ENCODE data around the gene ACBD5. TPM values are rescaled to one million over a fixed set of nuclear protein-coding genes. Genes with fewer than 3 reads are reported as not detected.
"Not testable (repeated sequence)": the region's sequence is repeated elsewhere in the genome, so short reads cannot be mapped to it uniquely, and the experiment has no call there.

The ACBD5 gene
- total RNA-seq, 1 experiment from 2014 or later = 15.5 TPM

DNA sequence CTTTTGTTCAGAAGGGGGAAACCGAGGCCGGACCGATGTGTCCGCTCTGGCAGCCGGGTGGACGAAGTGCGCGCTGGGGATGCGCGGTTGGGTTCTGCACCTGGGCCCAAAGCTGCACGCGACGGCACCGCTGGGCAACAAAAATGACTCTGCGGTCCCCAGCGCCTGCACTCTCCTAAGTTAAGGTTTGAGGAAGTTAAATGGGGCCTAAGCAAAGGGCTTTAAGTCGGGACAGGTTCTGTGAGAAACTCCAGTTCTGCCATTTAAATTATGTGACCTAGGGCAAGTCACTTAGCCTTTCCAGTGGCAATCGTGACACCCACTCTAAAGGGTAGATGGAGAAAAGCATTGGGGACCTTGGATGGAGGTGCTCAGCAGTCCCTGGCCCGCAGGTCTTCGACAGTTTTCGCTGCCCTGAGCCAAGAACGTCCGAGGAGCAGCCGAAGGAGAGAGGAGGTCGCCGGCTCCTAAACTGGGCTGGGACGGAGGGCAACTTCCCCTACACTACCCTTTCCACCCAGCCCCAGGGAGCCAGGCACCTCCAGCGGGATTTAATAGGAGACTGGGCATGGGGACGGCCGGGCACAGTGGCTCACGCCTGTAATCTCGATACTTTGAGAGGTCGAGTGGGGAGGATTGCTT, 534 bp upstream of the ACBD5 start:
- DNase-seq (ENCODE audit: low spot score) = no peak

- DNase-seq (ENCODE audit: low spot score) = not testable (repeated sequence)
Measured at GRCh38 chr10:27237531-27237930, 3.1 kb downstream of the ACBD5 start.

GRCh38 chr10:27236589-27237128, 3.9 kb downstream of the ACBD5 start:
- not testable (repeated sequence) for DNase-seq (ENCODE audit: low spot score)

DNA sequence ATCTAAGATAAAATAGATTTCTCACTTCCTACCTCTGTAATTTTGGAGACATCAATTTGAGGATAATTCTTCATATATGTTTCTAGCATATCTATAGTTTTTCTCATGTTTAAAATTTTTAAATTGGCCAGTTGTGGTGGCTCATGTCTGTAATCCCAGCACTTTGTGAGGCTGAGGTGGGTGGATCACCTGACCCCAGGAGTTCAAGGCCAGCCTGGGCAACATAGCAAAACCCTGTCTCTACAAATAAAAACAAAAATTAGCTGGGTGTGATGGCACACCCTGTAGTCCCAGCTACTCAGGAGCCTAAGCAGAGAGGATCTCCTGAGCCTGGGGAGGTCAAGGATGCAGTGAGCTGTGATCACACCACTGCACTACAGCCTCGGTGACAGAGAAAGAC, 4.9 kb downstream of the ACBD5 start:
- no peak for DNase-seq (ENCODE audit: low spot score)

GRCh38 chr10:27230022-27230421, 10.6 kb downstream of the ACBD5 start:
- DNase-seq (ENCODE audit: low spot score) = no peak

- no peak for DNase-seq (ENCODE audit: low spot score)
Measured at GRCh38 chr10:27225642-27226257, 14.8 kb downstream of the ACBD5 start.

DNA sequence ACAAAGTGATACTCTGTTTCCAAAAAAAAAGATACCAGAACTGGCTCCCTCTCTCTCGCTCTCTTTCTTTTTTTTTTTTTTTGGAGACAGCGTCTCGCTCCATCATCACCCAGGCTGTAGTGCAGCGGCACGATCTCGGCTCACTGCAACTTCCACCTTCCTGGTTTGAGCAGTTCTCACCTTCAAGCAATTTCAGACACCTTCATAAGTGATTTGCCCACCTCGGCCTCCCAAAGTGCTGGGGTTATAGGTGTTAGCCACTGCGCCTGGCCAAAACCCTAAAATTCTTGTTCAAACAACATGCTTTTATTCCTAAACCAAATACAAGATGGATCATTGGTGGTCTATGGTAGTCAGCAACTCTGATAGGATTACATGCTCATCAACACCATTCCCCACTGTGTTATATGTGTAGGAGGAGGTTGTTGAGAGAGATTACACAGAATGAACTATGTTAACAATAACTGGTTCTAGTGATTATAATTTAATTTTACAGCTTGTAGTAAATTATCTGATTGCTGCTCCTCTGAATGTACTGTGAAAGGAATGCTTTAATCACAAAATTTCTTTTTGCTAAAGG, 15.5 kb downstream of the ACBD5 start:
- no peak for DNase-seq (ENCODE audit: low spot score)

- peak; percentile 15 for DNase-seq (ENCODE audit: low spot score)
Measured at GRCh38 chr10:27223964-27224363, 16.6 kb downstream of the ACBD5 start.

DNA sequence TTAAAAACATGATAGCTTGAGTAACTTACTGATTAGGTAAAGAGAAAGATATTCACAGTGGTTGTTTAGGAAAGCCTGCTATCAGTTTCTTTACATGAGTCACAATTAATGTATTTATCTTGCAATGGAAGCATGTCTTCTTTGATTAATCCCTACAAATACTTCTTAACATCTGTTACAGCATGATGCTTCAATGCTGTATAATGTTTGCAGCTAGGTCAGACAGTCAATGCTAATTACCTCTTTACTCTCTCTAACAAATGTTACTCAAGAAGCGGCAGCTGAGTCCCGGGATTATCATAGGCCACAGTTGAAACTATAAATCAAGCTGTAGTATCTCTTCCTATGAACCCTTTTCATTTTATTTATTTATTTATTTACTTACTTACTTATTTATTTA, 33.2 kb downstream of the ACBD5 start:
- no peak for DNase-seq (ENCODE audit: low spot score)

GRCh38 chr10:27203806-27204205, 36.8 kb downstream of the ACBD5 start:
- no peak for DNase-seq (ENCODE audit: low spot score)

DNA sequence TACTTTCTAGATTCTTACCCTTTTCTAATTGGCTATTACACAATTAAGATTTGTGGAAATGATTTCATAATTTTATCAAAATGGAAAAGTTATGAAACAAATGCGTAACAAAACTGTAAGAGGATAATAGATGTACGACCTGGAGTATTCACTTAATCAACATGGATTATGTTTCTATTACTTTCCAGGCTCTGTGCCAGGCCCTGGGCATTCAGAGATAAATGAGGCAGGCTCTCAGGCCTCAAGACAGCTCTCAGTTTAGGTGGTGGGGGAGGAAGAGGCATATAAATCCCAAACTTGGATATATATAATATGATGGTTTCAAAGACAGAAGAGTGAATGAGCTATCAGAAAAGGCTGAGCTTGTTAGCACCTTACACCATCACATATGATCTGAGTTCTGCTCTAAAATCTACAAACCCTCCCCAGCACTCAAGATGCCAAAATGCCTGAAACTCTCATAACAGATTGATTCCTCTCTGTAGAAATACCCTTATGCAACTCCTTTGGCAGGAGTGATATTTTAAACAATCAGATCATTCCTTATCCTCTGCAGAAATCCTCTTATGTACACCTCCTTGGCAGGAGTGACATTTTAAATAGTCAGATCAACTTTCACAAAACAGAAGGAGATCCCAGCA, 42.5 kb downstream of the ACBD5 start:
- DNase-seq (ENCODE audit: low spot score) = no peak

- peak; percentile 94 for DNase-seq (ENCODE audit: low spot score)
Measured at GRCh38 chr10:27192284-27192683, 48.3 kb downstream of the ACBD5 start.

DNA sequence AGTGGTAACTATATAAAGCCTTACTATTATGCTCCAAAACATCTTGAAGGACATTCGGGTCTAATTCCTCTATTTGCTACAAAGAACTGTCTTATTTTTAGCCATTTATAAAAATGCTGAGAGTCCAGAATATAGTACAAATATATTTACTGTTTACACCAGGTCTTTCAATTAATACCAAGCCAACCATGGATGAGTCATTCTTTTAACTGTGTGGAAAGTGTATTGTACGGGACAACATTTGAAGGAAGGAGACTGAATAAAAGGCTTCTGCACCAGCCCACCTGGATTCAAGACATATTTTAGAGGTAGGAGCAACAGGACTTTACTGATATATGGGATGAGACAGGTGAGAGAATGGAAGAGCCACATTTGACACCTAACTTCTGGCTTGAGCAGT, 50.1 kb downstream of the ACBD5 start:
- no peak for DNase-seq (ENCODE audit: low spot score)

DNA sequence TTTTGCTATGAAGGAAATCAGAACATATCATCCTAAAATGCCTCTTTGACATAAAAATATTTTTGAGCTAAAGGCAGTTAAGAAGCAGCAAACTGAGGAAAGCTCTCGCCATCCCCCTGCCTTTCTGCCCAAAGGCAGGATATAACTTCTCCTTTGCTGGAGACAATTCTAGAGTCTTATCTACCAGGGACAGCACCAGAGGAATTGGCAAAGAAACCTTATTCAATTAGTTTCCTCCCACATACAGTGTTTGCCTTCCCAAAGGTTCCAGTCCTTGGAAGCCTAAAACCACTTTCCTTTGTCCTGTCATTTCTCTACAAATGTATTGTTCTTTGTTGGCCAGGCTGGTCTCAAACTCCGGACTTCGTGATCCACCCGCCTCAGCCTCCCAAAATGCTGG, 51.7 kb downstream of the ACBD5 start:
- DNase-seq (ENCODE audit: low spot score) = no peak

DNA sequence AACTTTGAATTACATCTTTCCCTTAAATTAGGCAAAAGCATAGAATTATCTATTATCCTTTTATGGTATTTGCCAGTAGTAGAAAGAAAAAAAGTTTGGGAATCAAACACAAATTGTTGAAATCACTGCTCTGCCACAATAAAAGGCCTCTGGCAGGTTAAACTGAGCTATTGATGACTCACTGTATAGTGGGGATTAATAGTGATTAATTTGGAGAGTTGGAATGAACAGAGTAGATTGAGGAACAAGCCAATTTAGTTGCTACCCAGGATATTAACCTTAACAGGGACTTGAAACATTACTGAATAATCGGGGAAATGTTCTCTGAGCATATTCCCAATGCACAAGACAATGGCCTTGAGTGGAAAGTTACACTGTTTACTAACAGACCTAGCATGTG, 52.3 kb downstream of the ACBD5 start:
- DNase-seq (ENCODE audit: low spot score) = no peak

DNA sequence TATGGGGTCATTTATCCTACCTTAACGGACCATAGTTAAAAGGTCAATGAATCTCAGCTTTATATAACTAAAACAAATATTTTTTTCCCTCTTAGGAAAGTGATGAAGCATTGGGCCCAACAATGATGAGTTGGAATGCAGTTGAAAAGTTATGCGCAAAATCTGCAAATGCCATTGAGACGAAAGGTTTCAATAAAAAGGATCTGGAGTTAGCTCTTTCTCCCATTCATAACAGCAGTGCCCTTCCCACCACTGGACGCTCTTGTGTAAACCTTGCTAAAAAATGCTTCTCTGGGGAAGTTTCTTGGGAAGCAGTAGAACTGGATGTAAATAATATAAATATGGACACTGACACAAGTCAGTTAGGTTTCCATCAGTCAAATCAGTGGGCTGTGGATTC, 70.7 kb downstream of the ACBD5 start:
- no peak for DNase-seq (ENCODE audit: low spot score)

DNA sequence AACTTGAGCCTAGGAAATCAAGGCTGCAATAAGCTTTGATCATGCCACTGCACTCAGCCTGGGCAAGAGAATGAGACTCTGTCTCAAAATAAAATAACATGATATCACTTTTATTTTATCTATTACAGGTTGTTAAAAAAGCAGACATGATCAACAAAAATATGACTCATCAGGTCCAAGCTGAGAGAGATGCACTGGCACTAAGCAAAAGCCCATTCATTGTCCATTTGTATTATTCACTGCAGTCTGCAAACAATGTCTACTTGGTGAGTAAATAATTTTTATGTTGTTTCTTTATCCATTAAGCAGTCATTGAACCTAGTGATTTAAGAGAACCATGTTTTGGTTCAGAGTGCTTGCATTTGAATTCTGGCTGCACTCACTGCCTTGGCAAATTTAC, 82.2 kb downstream of the ACBD5 start:
- no peak for DNase-seq (ENCODE audit: low spot score)

- DNase-seq (ENCODE audit: low spot score) = no peak
Measured at GRCh38 chr10:27157150-27157549, 83.4 kb downstream of the ACBD5 start.

GRCh38 chr10:27156566-27156965, 84.0 kb downstream of the ACBD5 start:
- not testable (repeated sequence) for DNase-seq (ENCODE audit: low spot score)

DNA sequence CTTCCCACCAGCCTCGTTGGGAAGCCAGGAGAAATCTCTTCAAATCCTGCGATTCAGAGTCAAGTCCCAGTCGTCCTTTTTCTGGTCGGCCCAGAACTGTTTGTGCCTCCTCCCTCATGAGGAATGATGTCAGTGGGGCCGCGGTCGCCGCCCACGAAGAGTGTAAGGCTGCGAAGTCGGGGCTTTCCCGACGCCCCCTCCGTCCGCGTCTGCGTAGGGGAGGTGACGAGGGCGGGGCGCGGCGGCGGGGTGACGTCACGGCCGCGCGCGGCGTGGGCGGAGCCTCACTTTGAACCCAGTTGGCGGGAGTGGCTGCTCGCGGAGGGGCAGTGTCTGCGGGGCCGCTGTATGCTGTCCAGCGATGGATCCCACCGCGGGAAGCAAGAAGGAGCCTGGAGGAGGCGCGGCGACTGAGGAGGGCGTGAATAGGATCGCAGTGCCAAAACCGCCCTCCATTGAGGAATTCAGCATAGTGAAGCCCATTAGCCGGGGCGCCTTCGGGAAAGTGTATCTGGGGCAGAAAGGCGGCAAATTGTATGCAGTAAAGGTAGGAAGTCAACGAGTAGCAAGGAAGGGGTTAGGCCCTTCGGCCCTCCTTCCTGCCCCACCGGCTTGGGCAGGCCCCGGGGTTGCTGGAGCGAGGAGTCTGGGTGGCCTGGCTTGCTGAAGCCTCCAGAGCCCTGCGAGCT, 85.4 kb downstream of the ACBD5 start, which contains the start of gene MASTL:
Gene MASTL (plus strand): TSS at position 287 of the 689 bp plus-strand sequence. CDS start 75 bp downstream, at position 362.
- peak; percentile 84 for DNase-seq (ENCODE audit: low spot score)

DNA sequence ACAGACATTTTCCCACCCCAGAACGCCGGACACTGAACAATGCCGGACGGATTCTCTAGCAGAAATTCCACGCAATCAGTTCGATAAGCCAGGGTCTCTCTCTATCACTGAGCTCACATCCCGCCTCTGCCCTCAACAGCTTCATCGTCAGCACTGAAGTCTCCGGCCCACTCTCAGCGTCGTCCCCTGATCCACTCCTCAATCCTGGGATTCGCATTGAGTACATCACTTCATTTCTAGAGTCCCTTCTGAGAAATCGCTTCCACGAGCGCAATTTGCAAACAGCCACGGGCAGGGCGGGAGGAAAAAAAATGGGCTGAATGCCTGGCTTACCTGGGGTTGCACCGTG, 86.8 kb downstream of the ACBD5 start:
- peak; percentile 3 for DNase-seq (ENCODE audit: low spot score)

DNA sequence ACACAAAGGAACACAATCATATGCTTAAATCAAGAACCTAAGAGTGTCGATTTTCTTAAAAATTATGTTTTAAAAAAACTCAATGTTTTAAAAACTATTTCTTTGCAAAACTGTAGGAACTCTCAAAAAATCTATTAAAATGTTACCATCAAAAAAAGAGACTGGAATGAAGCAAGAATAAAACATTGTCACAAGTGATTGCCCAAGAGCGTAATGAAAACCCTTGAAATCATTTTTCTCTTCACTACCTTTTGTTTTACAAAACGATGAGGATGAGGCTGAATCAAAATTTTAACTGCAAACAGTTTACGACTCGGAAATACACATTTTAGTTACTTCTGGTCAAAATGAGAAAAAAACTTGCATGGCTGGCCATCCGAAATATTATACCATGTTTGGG, 87.3 kb downstream of the ACBD5 start:
- no peak for DNase-seq (ENCODE audit: low spot score)

Measured in H4 (cell line).